ENCODE data around the gene ZNF716.

DNA sequence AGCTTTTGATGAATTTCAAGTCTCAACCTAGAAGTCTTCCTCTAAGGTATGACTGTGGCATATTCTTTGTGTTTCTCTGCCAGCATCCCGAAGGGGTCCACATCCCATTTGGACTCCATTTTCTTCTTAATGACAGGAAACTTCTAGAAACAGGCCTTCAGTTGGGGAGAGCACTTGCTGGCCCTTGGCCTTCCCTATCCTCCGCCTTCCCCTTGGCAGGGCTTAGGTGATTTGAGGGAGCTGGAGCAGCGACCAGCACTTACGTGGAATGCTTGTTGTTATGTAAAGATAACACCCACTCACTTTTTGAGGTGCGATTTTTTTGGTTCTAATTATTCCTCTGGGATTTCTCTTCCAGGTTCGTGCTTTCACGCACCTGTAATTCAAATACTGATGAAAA, 42.9 kb upstream of the ZNF716 start:
- TF ChIP-seq, protein P1, sequence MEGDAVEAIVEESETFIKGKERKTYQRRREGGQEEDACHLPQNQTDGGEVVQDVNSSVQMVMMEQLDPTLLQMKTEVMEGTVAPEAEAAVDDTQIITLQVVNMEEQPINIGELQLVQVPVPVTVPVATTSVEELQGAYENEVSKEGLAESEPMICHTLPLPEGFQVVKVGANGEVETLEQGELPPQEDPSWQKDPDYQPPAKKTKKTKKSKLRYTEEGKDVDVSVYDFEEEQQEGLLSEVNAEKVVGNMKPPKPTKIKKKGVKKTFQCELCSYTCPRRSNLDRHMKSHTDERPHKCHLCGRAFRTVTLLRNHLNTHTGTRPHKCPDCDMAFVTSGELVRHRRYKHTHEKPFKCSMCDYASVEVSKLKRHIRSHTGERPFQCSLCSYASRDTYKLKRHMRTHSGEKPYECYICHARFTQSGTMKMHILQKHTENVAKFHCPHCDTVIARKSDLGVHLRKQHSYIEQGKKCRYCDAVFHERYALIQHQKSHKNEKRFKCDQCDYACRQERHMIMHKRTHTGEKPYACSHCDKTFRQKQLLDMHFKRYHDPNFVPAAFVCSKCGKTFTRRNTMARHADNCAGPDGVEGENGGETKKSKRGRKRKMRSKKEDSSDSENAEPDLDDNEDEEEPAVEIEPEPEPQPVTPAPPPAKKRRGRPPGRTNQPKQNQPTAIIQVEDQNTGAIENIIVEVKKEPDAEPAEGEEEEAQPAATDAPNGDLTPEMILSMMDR (IDR thresholded peaks at IDR 0.05): no peak
- TF ChIP-seq, protein P2, sequence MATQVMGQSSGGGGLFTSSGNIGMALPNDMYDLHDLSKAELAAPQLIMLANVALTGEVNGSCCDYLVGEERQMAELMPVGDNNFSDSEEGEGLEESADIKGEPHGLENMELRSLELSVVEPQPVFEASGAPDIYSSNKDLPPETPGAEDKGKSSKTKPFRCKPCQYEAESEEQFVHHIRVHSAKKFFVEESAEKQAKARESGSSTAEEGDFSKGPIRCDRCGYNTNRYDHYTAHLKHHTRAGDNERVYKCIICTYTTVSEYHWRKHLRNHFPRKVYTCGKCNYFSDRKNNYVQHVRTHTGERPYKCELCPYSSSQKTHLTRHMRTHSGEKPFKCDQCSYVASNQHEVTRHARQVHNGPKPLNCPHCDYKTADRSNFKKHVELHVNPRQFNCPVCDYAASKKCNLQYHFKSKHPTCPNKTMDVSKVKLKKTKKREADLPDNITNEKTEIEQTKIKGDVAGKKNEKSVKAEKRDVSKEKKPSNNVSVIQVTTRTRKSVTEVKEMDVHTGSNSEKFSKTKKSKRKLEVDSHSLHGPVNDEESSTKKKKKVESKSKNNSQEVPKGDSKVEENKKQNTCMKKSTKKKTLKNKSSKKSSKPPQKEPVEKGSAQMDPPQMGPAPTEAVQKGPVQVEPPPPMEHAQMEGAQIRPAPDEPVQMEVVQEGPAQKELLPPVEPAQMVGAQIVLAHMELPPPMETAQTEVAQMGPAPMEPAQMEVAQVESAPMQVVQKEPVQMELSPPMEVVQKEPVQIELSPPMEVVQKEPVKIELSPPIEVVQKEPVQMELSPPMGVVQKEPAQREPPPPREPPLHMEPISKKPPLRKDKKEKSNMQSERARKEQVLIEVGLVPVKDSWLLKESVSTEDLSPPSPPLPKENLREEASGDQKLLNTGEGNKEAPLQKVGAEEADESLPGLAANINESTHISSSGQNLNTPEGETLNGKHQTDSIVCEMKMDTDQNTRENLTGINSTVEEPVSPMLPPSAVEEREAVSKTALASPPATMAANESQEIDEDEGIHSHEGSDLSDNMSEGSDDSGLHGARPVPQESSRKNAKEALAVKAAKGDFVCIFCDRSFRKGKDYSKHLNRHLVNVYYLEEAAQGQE (IDR thresholded peaks at IDR 0.05): no peak
- no peak for TF ChIP-seq FOSL2 (IDR thresholded peaks at IDR 0.05)
- TF ChIP-seq FOSL2 (CRISPR knock-in tag; IDR thresholded peaks at IDR 0.05): no peak
- no peak for TF ChIP-seq POLR2A (IDR thresholded peaks at IDR 0.05; ENCODE audit: low read length)
- TF ChIP-seq CHD2 (IDR thresholded peaks at IDR 0.05; ENCODE audit: low read length, partially characterized antibody): no peak
- TF ChIP-seq, protein P3, sequence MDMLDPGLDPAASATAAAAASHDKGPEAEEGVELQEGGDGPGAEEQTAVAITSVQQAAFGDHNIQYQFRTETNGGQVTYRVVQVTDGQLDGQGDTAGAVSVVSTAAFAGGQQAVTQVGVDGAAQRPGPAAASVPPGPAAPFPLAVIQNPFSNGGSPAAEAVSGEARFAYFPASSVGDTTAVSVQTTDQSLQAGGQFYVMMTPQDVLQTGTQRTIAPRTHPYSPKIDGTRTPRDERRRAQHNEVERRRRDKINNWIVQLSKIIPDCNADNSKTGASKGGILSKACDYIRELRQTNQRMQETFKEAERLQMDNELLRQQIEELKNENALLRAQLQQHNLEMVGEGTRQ (IDR thresholded peaks at IDR 0.05): no peak
- no peak for TF ChIP-seq EP300 (IDR thresholded peaks at IDR 0.05)
- TF ChIP-seq HDAC2 (IDR thresholded peaks at IDR 0.05): no peak

All from A549 (cell line).